DOHH2 (cell line): ENCODE data around the gene RCL1.

Experiments
- EZH2phosphoT487 ChIP-seq: fragments of 200-600 bp; sonication (generic); IDR thresholded peaks from 2 replicates; pipeline ENCODE4 v1.6.1; 2017; ENCODE audit warnings: borderline replicate concordance, mild to moderate bottlenecking, antibody characterized with exemption, low read length, moderate library complexity, mixed read lengths
- TF ChIP-seq, protein P1 (sequence below): fragments of 200-600 bp; sonication (generic); IDR thresholded peaks from one replicate; pipeline ENCODE4 v1.5.1; 2014; ENCODE audit warnings: antibody characterized with exemption, mild to moderate bottlenecking, low read depth, low read length; ENCODE audit not compliant: poor library complexity, severe bottlenecking

GRCh38 chr9:4838189-4838546, 45.4 kb downstream of the RCL1 start:
- TF ChIP-seq, protein P1, sequence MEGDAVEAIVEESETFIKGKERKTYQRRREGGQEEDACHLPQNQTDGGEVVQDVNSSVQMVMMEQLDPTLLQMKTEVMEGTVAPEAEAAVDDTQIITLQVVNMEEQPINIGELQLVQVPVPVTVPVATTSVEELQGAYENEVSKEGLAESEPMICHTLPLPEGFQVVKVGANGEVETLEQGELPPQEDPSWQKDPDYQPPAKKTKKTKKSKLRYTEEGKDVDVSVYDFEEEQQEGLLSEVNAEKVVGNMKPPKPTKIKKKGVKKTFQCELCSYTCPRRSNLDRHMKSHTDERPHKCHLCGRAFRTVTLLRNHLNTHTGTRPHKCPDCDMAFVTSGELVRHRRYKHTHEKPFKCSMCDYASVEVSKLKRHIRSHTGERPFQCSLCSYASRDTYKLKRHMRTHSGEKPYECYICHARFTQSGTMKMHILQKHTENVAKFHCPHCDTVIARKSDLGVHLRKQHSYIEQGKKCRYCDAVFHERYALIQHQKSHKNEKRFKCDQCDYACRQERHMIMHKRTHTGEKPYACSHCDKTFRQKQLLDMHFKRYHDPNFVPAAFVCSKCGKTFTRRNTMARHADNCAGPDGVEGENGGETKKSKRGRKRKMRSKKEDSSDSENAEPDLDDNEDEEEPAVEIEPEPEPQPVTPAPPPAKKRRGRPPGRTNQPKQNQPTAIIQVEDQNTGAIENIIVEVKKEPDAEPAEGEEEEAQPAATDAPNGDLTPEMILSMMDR = no peak
- TF ChIP-seq EZH2phosphoT487 = no peak
